Measurements from ENCODE around the gene LAMP2.
A peak's percentile ranks its signal among the peaks of the same experiment; 100 is the strongest.

The LAMP2 gene

DNA sequence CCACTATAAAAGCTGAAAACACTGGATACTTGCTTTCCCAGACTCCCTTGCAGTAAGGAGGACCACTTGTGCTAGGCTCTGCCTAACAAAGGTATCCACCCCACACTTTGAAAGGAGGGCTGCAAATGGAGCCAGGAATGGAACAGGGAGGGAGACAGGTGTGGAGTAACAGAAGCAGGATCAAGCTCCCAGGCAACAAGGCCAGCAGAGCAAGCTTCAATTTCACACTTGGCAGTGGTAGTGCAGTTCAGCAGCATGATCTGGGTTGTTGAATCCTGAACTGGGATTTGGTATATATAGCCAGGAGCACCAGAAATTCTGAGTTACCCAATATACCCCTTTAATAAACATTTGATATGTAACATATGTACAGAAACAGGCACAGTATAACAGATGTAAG is 9.8 kb downstream of the LAMP2 start:
- TF ChIP-seq, protein P1, sequence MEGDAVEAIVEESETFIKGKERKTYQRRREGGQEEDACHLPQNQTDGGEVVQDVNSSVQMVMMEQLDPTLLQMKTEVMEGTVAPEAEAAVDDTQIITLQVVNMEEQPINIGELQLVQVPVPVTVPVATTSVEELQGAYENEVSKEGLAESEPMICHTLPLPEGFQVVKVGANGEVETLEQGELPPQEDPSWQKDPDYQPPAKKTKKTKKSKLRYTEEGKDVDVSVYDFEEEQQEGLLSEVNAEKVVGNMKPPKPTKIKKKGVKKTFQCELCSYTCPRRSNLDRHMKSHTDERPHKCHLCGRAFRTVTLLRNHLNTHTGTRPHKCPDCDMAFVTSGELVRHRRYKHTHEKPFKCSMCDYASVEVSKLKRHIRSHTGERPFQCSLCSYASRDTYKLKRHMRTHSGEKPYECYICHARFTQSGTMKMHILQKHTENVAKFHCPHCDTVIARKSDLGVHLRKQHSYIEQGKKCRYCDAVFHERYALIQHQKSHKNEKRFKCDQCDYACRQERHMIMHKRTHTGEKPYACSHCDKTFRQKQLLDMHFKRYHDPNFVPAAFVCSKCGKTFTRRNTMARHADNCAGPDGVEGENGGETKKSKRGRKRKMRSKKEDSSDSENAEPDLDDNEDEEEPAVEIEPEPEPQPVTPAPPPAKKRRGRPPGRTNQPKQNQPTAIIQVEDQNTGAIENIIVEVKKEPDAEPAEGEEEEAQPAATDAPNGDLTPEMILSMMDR (IDR thresholded peaks at IDR 0.05; ENCODE audit: low read length, missing control alignments): no peak
- DNase-seq (ENCODE audit: low read depth): no peak
- H3K4me3 ChIP-seq (replicated peaks; ENCODE audit: low read depth, low read length): no peak overlapping the region

DNA sequence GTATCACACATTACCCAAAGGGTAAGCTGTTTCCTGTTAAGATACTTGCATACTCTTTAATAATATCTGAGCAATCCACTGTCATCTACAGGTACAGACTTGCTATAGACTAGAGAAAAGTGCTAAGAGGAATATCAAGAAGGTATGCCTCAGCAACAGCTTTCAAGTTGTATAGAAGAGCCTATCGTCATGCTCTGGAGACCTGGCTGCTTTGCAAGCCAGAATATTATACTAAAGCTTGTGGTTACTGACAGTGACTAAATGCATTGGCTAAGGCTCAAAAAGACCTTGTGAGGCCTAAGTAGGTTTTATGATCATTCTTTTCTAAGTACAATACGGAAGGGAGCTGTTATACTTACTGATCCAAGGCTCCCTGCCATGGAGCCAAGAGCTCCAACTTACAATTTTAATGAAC is 11.3 kb downstream of the LAMP2 start:
- H3K4me3 ChIP-seq (replicated peaks; ENCODE audit: low read depth, low read length): no peak overlapping the region
- DNase-seq (ENCODE audit: low read depth): peak; percentile 82
- TF ChIP-seq, protein P1 (IDR thresholded peaks at IDR 0.05; ENCODE audit: low read length, missing control alignments): no peak

DNA sequence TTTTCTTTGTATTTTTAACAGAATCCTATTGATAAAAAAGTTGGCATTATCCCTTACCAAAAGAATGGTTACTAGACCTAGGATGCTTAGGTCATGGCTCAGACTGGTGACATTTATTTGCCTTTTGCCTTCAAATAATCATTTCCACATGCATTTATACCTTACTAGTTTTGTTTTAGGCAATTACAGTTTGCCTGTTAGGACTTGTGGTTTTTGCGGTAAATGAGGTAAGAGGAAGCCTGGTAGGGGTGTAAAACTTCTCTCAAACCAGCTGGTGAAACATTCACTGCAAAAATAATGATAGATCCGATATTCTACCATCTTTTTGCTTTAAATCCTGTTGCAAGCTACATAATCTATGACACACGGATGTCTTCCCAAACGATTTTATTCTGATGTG is 12.1 kb downstream of the LAMP2 start:
- DNase-seq (ENCODE audit: low read depth): no peak
- H3K4me3 ChIP-seq (replicated peaks; ENCODE audit: low read depth, low read length): no peak overlapping the region
- TF ChIP-seq, protein P1 (IDR thresholded peaks at IDR 0.05; ENCODE audit: low read length, missing control alignments): no peak

DNA sequence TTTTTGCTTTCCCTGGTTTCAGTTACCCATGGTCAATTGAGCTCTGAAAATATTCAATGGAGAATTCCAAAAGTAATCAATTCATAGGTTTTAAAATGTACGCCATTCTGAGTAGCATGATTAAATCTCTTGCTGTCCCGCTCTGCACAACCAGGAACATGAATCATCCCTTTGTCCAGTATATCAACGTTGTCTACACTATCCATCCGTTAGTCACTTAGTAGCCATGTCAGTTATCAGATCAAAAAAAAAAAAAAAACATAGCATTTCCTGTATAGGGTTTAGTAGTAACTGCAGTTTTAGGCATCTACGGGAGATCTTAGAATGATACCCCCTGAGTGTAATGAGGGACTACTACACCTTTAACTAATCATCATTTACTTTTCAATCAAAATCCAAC is 15.1 kb downstream of the LAMP2 start:
- DNase-seq (ENCODE audit: low read depth): peak; percentile 51
- TF ChIP-seq, protein P1 (IDR thresholded peaks at IDR 0.05; ENCODE audit: low read length, missing control alignments): no peak
- no peak overlapping the region for H3K4me3 ChIP-seq (replicated peaks; ENCODE audit: low read depth, low read length)

DNA sequence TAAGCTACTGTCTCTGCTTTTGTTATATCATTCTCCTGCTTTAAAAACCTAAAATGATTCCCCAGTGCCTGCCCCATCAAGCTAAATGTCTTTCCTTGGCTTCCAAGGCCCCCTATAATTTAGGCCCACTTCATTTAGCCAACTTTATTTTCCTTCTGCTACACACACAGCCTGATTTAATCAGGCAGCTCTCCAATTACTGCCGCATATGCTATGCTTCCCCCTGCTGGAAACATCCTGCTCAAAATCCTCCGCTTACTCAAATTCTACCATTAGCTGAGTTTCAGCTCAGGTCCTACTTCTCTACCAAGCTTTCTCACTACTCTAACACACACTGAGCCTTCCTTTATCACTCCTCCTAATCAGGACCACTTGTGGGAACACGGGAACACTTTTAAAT is 17.0 kb downstream of the LAMP2 start:
- DNase-seq (ENCODE audit: low read depth): peak; percentile 35
- TF ChIP-seq, protein P1 (IDR thresholded peaks at IDR 0.05; ENCODE audit: low read length, missing control alignments): peak; percentile 44
- no peak overlapping the region for H3K4me3 ChIP-seq (replicated peaks; ENCODE audit: low read depth, low read length)

DNA sequence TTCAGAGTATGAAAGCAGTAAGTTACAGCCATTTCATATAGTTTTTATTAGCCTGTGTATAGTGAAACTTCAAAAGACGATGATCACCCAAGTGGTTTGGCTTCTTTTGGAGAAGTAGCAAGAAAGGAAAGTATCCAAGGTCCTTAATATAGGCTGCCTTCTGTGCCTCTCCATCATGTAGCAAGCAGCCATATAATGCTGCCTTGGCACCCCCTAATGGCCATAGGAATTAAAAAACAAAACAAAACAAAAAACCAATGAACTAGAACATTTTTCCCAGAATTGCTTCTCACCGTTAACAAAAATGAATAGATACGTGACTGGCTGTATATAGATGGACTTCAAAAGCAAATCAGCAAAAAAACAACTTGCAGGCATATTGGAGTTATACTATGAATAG is 18.9 kb downstream of the LAMP2 start:
- no peak for DNase-seq (ENCODE audit: low read depth)
- no peak overlapping the region for H3K4me3 ChIP-seq (replicated peaks; ENCODE audit: low read depth, low read length)
- TF ChIP-seq, protein P1 (IDR thresholded peaks at IDR 0.05; ENCODE audit: low read length, missing control alignments): peak; percentile 32

DNA sequence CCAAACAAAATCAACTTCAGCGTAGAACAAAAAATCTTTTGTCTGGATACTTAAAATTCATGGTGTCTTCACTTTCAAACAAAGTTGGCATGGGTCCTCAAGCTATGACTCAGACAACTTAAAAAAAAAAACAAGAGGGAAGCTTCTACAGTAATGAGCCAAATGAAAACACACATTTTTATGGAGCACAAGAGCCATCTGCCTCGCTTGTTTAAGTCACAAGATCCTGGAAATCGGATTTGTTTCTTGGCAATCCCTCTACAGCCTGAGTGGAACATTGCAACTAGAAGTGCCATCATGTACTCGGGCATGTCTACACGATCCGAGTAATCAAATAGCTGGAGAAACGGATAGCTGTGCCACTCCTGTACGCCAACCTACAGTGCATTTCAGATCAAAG is 22.6 kb downstream of the LAMP2 start:
- DNase-seq (ENCODE audit: low read depth): peak; percentile 73
- H3K4me3 ChIP-seq (replicated peaks; ENCODE audit: low read depth, low read length): no peak overlapping the region
- TF ChIP-seq, protein P1 (IDR thresholded peaks at IDR 0.05; ENCODE audit: low read length, missing control alignments): no peak

Measured in fibroblast of pulmonary artery (primary cell).